ENCODE data around the gene MYO9B. TPM values are rescaled to one million over a fixed set of nuclear protein-coding genes. Genes with fewer than 3 reads are reported as not detected.

Gene MYO9B
- total RNA-seq, 1 donor from 2014 or later = 75.0 TPM

DNA sequence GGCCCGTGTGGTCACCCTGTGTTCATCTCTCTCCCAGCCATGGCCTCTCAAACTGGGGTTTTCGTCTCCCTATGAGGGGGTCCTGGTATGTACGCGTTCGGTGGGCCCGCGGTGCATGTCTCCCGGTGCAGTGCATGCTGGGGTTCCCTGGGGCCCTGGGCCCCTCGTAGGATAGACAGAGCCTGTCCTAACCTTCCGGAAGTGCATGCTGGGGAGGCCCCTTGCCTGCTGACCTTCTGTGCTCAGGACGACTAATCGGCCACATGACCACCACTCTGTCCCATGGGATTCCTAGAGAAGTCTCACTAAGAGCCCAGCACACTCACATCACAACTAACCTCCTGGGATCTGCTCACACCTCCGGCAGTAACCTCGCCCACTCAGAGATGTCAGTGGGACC, 134.7 kb downstream of the MYO9B start:
- no peak for DNase-seq (ENCODE audit: low spot score)

DNA sequence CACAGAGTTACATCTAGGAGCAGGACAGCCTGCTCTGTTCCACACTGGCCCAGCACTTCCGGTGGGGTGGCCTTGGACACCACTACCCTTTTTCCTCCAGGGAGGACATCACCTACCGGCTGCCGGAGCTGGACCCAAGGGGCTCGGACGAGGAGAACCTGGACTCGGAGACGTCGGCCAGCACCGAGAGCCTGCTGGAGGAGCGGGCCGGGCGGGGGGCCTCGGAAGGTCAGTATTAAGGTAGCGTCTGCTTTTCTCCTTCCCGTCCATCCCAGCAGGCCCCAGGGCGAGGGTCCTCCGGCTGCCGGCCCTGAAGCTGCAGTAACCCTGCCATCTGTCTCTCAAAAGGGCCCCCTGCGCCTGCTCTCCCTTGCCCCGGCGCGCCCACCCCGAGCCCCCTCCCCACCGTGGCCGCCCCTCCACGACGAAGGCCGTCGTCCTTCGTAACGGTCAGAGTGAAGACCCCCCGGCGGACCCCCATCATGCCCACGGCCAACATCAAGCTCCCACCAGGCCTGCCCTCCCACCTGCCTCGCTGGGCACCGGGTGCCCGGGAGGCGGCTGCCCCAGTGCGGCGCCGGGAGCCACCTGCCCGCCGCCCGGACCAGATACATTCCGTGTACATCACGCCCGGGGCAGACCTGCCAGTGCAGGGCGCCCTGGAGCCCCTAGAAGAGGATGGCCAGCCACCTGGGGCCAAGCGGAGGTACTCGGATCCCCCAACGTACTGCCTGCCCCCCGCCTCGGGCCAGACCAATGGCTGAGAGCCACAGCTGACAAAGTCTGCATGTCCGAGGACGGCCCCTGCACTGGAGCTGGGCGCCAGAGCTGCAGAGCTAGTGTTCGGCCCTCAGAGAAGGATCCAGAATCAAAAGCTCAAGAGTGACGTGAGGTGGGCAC, 136.2 kb downstream of the MYO9B start:
- DNase-seq (ENCODE audit: low spot score) = no peak

DNA sequence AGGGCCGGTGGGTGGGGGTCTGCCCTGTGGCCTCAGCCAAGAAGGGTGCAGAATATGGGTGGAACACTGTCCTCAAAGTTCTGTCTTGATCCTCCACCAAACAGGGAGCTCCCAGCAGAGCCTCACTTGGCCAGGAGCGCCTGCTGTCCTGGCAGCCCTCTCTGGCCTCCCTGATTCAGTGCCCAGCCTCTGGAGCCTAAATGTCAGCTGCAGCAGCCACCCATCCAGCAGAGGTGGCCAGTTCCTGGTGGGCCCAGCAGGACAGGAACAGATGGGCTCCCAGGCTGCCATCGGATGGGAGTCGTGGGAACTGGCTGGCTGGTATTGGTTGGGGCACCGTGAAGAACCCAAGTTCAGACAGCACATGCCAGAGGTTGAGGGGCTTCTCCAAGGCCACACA, 137.8 kb downstream of the MYO9B start:
- DNase-seq (ENCODE audit: low spot score) = no peak

DNA sequence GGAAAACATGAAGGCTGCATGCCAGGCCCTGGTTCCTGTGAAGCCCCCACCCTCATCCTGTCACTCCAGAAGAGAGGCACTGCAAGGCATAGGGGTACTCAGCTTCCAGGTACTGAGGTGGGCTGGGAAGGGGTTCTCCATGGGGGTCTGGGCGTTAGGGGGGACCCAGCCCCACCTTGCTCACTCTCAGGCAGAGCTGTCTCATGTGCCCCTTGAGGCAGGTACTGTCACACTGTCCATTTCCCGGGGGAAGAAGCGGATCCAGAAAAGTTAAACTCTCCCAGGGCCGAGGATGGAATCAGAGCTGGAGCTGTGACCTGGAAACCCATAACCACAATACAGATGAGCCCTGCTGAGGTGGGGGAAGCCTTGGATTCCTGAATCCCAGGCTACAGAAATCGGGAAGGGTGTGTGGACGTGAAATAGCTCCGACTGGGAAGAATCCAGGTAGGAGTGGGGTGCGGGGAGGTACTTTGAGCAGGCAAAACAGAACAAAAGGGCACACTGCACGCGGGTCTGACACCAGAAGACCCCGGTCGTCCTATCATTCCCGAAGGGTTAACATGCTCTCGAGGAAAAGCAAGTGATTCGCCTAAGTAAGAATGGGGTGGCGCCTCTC, 139.0 kb downstream of the MYO9B start:
- DNase-seq (ENCODE audit: low spot score) = no peak

DNA sequence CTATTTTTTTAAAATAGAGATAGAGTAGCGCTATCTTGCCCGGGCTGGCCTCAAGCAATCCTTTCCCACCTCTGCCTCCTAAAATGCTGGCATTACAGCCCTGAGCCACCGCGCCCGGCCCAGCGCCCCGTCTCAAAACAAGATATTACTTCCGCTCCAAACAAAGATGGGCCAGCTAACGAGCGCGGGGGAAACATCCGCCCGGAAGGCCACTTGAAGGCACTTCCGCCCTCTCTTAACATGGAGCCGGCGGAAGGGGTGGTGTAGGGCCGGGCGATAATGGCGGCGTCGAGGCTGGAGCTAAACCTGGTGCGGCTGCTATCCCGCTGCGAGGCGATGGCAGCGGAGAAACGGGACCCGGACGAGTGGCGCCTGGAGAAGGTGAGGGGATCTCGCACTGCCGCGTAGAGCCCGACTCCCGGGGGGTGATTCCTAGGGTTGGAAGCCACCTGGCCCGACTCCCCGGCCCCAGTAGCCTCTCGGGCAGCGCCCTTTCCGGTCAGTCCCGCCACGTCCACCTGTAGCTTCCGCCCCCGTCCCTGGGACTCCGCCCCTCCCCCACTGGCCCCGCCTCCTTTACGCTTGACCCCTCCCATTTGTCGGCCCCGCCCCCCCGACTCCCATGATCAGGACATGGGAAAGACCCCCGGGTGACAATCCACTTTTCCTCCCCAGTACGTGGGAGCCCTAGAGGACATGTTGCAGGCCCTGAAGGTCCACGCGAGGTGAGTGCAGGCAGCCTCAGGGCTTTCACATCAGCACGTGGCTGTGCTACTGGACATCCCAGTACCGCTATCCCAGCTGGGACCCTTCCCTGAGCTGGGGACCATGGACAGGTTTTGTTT, 139.8 kb downstream of the MYO9B start, which contains the start of gene USE1:
USE1 (plus strand) TSS at position 231 of the 845 bp plus-strand sequence; CDS start at position 280, 49 bp downstream.
- DNase-seq (ENCODE audit: low spot score) = peak; percentile 92

DNA sequence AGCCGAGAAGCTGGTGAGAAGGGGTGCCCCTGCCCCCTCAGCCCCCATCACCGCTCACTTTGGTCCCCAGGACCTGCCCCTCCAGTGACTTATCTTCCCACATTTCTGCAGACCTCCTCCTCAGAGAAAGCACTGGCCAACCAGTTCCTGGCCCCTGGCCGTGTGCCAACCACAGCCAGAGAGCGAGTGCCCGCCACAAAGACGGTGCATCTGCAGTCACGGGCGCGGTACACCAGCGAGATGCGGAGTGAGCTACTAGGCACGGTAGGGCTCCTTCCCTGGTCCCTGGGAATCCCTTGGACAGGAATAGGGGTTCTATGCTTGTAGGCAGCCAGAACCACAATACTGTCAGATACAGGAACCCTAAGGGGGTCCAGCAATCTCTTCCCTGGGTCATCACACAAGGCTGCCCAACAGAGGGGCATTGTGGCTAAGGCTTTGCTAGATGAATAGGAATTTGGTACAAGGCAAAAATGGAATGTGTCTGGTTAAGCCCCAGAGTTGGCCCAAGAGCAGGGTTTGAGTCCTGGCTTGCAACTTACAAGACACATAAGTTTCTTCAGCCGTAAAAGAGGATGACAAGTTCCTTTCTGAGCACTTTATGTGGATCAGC, 140.6 kb downstream of the MYO9B start:
- DNase-seq (ENCODE audit: low spot score) = no peak

DNA sequence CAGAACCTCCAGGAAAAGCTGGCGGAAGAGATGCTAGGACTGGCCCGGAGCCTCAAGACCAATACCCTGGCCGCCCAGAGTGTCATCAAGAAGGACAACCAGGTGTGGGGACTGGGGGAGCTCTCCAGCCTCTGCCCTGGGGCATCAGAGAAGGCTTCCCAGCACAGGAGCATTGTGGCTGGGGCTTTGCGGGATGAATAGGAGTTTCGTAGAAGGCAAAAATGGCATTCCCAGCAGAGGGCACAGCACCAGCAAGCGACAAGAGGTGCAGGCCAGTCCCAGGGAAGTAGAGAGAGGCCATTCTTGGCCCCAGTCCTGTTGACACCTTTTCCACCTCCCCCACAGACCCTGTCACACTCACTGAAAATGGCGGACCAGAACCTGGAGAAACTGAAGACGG, 143.7 kb downstream of the MYO9B start:
- DNase-seq (ENCODE audit: low spot score) = no peak

DNA sequence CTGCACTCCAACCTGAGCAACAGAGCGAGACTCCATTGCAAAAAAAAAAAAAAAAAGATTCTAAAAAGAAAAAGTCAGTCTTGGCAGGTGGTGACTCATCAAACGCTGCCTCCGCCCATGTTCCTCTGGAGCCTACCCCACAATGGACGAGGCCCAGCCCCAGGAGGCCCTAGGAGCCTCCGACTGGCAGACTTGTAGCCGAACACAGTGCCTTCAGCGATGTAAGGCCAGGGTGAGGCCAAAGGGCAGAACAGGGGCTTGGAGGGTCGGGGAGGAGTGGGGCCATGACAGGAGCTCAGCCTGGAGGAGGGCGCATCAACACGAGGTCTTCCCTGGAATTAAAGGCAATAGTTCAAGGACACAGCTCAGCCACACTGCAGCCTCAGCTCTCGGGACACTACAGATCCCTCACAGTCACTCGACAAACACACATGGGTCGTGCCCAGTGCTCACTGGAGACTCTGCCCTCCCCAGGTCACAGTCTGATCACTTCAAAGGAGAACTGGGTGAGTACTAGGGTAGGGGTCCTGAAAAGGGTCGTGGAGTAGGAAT, 144.7 kb downstream of the MYO9B start:
- DNase-seq (ENCODE audit: low spot score) = no peak

DNA sequence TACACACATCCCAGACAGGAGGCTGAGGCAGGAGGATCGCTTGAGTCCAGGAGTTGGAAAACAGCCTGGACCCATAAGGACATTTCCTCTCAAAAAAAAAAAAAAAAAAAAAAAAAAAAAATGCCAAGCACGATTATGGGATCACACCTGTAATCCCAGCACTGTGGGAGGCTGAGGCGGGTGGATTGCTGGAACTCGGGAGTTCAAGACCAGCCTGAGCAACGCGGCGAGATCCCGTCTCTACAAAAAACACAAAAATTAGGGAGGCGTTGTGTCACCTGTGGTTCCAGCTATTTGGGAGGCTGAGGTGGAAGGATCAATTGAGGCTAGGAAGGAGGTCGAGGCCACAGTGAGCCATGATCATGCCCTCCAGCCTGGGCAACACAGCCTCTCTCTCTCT, 149.5 kb downstream of the MYO9B start:
- no peak for DNase-seq (ENCODE audit: low spot score)

DNA sequence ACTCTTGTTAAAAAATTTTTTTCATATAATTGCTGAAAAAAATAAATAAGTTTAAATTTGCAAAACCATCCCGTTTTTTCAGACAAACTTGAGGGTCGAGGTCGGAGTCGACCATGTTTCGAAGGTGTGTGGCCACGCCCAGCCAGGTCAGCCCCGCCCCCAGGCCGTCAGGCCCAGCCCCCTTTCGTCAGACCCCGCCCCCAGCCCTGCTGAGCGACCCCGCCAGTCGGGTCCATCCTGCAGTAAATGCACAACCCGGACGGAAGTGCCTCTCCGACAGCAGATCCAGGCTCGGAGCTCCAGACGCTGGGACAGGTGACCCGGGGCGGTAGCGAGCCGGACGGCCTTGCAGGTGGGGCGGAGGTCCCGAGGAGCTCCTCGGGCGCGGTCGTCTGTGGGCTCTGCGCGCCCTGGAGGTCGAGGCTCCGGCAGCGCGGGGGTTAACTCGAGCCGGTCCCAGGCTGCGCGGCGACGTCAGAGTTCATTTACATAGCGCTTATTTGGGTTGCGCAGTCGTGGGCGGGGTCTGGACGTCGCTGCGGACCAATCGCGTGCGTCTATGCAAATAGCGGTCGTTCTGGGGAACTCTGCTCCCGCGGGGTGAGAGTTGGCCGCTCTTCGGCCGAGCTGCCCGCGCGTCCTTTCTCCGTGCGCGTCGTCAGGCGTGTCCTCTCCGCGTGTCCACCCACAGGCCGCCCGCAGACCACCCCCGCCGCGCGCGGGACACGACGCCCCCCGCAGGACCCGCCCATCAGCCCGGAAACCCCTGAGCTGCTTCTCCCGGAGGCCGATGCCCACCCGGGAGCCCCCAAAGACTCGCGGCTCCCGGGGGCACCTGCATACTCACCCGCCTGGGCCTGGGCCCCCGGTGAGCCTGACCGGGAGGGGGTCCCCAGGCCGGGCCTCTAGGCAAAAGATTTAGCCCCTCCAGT, 150.7 kb downstream of the MYO9B start, which contains the start of gene OCEL1:
OCEL1 (plus strand) TSS at position 225 of the 932 bp plus-strand sequence; CDS start at position 247, 22 bp downstream.
- DNase-seq (ENCODE audit: low spot score) = peak; percentile 99

DNA sequence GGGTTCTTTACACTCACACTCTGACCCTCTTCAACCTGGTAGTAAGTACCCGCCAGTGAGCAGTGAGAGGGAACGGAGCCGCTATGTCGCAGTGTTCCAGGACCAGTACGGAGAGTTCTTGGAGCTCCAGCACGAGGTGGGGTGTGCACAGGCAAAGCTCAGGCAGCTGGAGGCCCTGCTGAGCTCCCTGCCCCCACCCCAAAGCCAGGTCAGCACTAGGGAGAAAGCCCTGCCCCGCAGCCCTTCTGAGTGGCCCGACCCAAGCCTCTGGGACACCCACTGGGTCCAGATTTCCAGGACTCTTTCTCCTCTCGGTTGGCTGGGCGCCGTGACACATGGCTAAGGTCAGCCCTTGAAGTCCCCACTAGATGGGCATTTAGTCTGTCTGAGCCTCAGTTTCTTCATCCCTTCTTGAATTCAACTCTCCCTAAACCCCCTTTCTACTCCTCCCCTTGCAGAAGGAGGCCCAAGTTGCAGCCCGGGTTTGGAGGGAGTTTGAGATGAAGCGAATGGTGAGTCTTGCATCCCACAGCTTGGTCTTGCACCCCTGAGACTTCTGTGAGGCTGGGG, 152.3 kb downstream of the MYO9B start:
- no peak for DNase-seq (ENCODE audit: low spot score)

DNA sequence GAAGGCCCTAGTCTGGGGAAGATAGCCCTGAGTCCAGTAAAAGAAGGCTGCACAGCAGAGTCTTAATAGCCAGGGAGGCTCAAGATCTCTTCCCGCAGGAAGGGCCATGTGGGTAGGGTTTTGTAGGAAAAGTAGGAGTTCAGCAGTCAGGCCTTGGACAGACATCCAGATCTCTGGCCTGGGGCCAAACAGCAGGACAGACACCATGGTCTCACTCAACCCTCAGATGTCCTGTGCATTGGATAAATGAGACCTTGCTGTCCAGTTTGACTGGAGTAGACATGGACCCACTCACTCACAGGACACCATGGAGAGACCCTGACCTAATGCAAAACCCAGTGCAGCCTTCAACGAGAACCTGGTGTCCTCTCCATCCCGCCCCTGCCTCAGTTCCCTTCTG, 154.3 kb downstream of the MYO9B start:
- no peak for DNase-seq (ENCODE audit: low spot score)

DNA sequence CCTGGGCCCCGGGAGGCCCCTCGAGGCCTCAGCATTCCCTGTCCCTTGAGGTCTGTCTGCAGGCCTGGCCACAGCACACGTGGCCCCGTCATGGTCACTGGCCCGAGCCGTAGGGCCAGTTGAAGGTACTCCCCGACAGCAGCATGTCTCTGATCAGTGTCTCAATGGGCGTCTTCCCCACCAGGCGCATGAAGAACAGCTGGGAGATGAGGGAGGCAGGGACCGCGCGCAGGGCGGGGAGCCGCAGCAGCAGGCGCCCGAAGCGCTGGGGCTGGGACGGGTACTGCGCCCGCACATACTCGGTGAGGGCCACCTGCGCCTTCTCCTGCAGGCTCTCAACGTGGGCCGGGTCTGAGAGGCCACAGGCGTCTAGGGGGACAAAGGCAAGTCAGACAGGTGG, 156.7 kb downstream of the MYO9B start:
- DNase-seq (ENCODE audit: low spot score) = no peak

DNA sequence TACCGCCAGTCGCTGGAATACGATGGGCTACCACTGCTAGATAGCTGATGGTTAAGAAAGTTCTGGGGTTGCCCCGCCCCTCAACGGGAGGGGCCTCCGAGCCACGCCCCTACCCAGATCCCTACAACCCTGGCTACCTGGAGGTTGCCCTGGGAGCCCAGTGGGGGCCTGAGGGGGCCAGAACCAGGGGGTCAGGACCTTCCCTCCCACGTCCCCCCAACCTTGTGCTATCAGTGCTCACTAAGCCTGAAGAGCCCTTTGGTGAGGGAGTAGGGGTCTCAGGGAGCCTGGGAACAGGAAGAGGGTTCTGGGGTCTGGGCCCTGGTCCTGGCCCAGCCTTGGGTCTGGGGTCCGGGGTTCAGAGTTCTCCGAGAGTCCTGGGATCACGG, 159.3 kb downstream of the MYO9B start:
- peak; percentile 44 for DNase-seq (ENCODE audit: low spot score)

DNA sequence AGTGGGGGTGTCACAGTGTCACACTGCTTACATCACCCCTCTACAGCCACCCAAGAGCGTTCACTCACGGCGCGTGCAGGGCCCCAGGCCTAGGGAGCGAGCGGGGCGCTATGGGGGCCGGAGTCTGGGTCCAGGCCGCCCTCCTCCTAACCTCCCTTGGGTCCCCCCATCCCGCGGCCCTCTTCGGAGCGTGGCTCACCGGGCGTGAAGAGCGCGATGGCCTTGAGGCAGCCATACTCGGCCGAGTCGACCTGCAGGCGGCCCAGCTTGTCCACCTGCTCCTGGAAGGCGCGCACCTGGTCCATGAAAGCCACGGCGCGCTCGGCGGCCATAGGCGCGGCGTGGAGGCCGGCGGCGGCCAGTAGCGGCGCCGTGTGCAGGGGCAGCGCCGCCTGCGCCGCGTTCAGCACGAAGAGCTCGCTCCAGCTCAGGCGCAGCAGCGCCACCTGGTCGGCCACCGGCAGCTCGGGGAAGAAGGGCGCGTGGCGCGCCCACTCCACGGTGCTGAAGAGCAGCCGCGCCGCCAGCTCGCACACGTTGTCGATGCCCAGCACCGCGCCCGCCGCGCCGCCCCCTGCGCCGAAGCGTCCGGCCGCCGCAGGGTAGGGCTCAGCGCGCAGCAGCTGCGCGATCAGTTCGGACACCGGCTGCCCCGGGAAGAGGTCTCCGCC, 159.9 kb downstream of the MYO9B start:
- peak; percentile 70 for DNase-seq (ENCODE audit: low spot score)

DNA sequence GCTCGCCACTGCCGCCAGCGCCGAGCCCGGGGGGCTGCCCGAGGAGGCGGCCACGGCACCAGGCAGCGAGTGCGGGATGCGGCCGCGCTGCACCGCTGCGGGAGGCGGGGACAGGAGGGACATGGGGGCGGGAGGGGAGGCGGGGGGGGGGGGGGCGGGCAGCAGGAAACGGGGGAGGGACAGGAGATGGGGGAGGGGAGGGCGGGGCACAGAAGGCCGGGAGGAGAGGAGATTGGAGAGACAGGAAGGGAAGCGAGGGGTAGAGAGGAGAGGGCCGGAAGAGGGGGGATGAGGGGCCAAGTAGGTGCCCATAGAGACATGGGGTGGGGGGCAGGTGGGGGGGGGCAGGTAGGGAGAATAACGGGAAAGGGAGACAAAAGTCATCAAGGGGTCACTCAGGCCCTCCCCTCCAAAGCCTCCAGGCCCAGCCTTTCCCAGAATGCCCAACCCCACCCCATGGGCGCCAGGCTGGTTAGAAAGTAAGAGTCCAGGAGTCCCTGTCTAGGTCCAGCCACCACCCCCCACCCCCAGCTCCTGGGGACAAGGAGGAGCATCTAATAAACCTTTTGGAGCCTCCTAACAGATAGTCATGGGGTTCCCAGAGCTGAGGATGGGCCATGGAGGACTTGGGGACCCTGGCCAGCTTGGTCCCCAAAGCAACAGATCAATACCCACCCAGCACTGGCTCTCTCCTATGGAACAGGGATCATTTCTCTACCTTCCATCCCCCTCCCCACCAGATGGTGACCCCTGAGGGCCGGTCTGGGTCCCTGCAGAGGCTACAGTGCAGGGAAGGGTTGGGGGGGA, 160.6 kb downstream of the MYO9B start:
- no peak for DNase-seq (ENCODE audit: low spot score)

DNA sequence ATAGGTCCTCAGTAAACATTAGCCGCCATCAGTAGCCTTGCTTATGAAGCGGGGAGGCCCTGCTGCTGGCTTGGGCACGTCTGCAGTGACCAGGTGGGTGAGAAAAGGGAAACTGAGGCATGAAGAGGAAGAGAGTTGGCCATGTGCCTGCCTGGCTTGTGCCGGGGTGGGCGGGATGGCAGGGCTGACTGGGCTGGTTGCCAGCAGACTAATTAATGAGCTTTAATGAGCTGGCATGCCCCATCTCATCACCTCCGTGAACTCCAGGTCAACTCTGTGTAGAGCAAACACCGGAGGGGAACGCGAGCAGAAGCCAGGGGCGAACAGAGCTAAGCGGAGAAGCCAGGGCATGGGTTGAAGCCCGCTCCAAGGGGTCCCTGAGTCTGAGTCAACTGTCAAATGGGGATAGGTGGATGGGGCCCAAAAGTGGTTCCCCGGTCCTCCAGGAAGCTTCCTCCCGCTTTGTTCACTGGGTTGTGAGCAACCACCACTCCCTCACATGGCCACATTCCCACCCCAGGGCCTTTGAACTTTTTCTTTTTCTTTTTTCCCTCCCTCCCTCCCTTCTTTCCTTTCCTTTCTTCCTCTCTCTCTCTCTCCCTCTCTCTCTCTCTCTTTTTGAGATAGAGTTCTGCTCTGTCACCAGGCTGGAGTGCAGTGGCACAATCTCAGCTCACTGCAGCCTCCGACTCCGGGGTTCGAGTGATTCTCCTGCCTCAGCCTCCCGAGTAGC, 161.4 kb downstream of the MYO9B start:
- DNase-seq (ENCODE audit: low spot score) = no peak

Measured in mucosa of gallbladder (tissue), 1 donor.